ENCODE data around the gene ADGRF1. TPM values are rescaled to one million over a fixed set of nuclear protein-coding genes. Genes with fewer than 3 reads are reported as not detected.

Gene ADGRF1
- total RNA-seq, 2 experiments from 2014 or later: not detected

Other genes with a start within 250 kb of the ADGRF1 start
- not detected for gene MEP1A, start 248.9 kb downstream of the ADGRF1 start, total RNA-seq
- gene ADGRF5, start 120.4 kb downstream of the ADGRF1 start, total RNA-seq: not detected

Measured in activated CD4-positive, alpha-beta memory T cell treated with anti-CD3 and anti-CD28 coated beads, Interleukin-2, amount 10 ng/mL, durations not matched to agents 7 days and 5 days (primary cell).